ENCODE data around the gene KIAA0319L. TPM values are rescaled to one million over a fixed set of nuclear protein-coding genes. Genes with fewer than 3 reads are reported as not detected.

Gene KIAA0319L
- total and polyA plus RNA-seq, 2 experiments from 2014 or later: 27.2 to 75.1 TPM

DNA sequence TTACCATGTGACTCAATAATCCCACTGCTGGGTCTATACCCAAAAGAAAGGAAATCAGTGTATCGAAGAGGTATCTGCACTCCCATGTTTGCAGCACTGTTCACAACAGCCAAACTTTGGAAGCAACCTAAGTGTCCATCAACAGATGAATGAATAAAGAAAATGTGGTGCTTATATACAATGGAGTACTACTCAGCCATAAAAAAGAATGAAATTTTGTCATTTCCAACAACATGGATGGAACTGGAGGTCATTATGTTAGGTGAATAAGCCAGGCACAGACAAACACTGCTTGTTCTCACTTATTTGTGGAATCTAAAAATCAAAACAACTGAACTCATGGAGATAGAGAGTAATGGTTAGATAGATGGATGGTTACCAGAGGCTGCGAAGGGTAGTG lies 79.3 kb downstream of the KIAA0319L start (continued):
- TF ChIP-seq, protein P1, sequence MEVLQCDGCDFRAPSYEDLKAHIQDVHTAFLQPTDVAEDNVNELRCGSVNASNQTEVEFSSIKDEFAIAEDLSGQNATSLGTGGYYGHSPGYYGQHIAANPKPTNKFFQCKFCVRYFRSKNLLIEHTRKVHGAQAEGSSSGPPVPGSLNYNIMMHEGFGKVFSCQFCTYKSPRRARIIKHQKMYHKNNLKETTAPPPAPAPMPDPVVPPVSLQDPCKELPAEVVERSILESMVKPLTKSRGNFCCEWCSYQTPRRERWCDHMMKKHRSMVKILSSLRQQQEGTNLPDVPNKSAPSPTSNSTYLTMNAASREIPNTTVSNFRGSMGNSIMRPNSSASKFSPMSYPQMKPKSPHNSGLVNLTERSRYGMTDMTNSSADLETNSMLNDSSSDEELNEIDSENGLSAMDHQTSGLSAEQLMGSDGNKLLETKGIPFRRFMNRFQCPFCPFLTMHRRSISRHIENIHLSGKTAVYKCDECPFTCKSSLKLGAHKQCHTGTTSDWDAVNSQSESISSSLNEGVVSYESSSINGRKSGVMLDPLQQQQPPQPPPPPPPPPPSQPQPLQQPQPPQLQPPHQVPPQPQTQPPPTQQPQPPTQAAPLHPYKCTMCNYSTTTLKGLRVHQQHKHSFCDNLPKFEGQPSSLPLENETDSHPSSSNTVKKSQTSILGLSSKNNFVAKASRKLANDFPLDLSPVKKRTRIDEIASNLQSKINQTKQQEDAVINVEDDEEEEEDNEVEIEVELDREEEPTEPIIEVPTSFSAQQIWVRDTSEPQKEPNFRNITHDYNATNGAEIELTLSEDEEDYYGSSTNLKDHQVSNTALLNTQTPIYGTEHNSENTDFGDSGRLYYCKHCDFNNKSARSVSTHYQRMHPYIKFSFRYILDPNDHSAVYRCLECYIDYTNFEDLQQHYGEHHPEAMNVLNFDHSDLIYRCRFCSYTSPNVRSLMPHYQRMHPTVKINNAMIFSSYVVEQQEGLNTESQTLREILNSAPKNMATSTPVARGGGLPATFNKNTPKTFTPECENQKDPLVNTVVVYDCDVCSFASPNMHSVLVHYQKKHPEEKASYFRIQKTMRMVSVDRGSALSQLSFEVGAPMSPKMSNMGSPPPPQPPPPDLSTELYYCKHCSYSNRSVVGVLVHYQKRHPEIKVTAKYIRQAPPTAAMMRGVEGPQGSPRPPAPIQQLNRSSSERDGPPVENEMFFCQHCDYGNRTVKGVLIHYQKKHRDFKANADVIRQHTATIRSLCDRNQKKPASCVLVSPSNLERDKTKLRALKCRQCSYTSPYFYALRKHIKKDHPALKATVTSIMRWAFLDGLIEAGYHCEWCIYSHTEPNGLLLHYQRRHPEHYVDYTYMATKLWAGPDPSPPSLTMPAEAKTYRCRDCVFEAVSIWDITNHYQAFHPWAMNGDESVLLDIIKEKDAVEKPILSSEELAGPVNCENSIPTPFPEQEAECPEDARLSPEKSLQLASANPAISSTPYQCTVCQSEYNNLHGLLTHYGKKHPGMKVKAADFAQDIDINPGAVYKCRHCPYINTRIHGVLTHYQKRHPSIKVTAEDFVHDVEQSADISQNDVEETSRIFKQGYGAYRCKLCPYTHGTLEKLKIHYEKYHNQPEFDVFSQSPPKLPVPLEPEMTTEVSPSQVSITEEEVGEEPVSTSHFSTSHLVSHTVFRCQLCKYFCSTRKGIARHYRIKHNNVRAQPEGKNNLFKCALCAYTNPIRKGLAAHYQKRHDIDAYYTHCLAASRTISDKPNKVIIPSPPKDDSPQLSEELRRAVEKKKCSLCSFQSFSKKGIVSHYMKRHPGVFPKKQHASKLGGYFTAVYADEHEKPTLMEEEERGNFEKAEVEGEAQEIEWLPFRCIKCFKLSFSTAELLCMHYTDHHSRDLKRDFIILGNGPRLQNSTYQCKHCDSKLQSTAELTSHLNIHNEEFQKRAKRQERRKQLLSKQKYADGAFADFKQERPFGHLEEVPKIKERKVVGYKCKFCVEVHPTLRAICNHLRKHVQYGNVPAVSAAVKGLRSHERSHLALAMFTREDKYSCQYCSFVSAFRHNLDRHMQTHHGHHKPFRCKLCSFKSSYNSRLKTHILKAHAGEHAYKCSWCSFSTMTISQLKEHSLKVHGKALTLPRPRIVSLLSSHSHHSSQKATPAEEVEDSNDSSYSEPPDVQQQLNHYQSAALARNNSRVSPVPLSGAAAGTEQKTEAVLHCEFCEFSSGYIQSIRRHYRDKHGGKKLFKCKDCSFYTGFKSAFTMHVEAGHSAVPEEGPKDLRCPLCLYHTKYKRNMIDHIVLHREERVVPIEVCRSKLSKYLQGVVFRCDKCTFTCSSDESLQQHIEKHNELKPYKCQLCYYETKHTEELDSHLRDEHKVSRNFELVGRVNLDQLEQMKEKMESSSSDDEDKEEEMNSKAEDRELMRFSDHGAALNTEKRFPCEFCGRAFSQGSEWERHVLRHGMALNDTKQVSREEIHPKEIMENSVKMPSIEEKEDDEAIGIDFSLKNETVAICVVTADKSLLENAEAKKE (CRISPR knock-in tag; IDR thresholded peaks at IDR 0.05): no peak
- TF ChIP-seq STAT1 (IDR thresholded peaks at IDR 0.05; ENCODE audit: unreplicated experiment) (no peak), EZH2 (IDR thresholded peaks at IDR 0.05; ENCODE audit: low read depth, unreplicated experiment) (no peak)
- TF ChIP-seq, protein P2, sequence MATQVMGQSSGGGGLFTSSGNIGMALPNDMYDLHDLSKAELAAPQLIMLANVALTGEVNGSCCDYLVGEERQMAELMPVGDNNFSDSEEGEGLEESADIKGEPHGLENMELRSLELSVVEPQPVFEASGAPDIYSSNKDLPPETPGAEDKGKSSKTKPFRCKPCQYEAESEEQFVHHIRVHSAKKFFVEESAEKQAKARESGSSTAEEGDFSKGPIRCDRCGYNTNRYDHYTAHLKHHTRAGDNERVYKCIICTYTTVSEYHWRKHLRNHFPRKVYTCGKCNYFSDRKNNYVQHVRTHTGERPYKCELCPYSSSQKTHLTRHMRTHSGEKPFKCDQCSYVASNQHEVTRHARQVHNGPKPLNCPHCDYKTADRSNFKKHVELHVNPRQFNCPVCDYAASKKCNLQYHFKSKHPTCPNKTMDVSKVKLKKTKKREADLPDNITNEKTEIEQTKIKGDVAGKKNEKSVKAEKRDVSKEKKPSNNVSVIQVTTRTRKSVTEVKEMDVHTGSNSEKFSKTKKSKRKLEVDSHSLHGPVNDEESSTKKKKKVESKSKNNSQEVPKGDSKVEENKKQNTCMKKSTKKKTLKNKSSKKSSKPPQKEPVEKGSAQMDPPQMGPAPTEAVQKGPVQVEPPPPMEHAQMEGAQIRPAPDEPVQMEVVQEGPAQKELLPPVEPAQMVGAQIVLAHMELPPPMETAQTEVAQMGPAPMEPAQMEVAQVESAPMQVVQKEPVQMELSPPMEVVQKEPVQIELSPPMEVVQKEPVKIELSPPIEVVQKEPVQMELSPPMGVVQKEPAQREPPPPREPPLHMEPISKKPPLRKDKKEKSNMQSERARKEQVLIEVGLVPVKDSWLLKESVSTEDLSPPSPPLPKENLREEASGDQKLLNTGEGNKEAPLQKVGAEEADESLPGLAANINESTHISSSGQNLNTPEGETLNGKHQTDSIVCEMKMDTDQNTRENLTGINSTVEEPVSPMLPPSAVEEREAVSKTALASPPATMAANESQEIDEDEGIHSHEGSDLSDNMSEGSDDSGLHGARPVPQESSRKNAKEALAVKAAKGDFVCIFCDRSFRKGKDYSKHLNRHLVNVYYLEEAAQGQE (IDR thresholded peaks at IDR 0.05; ENCODE audit: unreplicated experiment): no peak

Measured in GM23338 (cell line).